NB4 (cell line): Measurements from ENCODE around the gene STAT5B.
"Not testable (repeated sequence)": the region's sequence is repeated elsewhere in the genome, so short reads cannot be mapped to it uniquely, and the experiment has no call there.

Source experiments
- CTCF ChIP-seq: IDR thresholded peaks from one replicate; pipeline ENCODE4 v1.5.1; 2012; ENCODE audit warnings: low read depth, low read length
- MAX ChIP-seq: IDR thresholded peaks from 2 replicates; pipeline ENCODE4 v1.6.1; 2011; ENCODE audit warnings: low read depth, low read length
- MYC ChIP-seq: IDR thresholded peaks from 2 replicates; pipeline ENCODE4 v1.6.1; 2011; ENCODE audit warnings: low read depth, low read length
- POLR2A ChIP-seq: IDR thresholded peaks from 2 replicates; pipeline ENCODE4 v1.6.1; 2011; ENCODE audit warnings: mild to moderate bottlenecking; ENCODE audit not compliant: insufficient read length; ENCODE audit errors: extremely low read depth

GRCh38 chr17:42317967-42318366 is 41.8 kb upstream of the STAT5B start:
- not testable (repeated sequence) for TF ChIP-seq CTCF, POLR2A, MAX, MYC
